Nephron (organoid): ENCODE measurements around the gene MAGEB3.

Experiments
- H3K27ac Mint-ChIP-seq, 3 experiments: 2 replicates each; pipeline ENCODE4 v1.8.0; 2020; ENCODE audit warnings: mixed read lengths in 3 of 3, mild to moderate bottlenecking in 2 of 3, moderate library complexity in 1 of 3
- H3K27me3 Mint-ChIP-seq: 2 replicates; pipeline ENCODE4 v1.8.0; 2021; ENCODE audit warnings: low read depth, mild to moderate bottlenecking, moderate library complexity, mixed read lengths
- H3K36me3 Mint-ChIP-seq: 2 replicates; pipeline ENCODE4 v1.8.0; 2020; ENCODE audit warnings: low read depth, mixed read lengths
- H3K4me1 Mint-ChIP-seq: 2 replicates; pipeline ENCODE4 v1.8.0; 2020; ENCODE audit warnings: mixed read lengths
- H3K4me3 Mint-ChIP-seq, 3 experiments: 2 replicates each; pipeline ENCODE4 v1.8.0; 2020; ENCODE audit warnings: mild to moderate bottlenecking in 3 of 3, mixed read lengths in 3 of 3, moderate library complexity in 2 of 3
- H3K9me3 Mint-ChIP-seq: 2 replicates; pipeline ENCODE4 v1.8.0; 2020; ENCODE audit warnings: mixed read lengths
- CTCF ChIP-seq, 3 experiments: fragments of 200-600 bp; sonication (generic); IDR thresholded peaks; one replicate each; pipeline ENCODE4 v1.5.0; 2021; ENCODE audit warnings: antibody characterized with exemption in 3 of 3; ENCODE audit not compliant: unreplicated experiment in 3 of 3

The MAGEB3 gene

GRCh38 chrX:30212172-30212571 is 18.3 kb upstream of the MAGEB3 start:
- no peak for TF ChIP-seq CTCF (IDR thresholded peaks at IDR 0.05; ENCODE audit: unreplicated experiment in 3 of 3)
- Mint-ChIP-seq H3K9me3 (peaks cover 3% of the 10 kb centered on the region), H3K27me3 (no peaks in the 10 kb centered on the region), H3K4me3 (no peak overlapping the region), H3K4me1 (no peaks in the 10 kb centered on the region), H3K36me3 (no peaks in the 10 kb centered on the region), H3K27ac (no peak overlapping the region)

- H3K27ac Mint-ChIP-seq, result no peak within 1 kb of the TSS
- no peak within 1 kb of the TSS for H3K4me3 Mint-ChIP-seq
These were observed 15.1 kb upstream of the MAGEB3 start, which contains the start of gene MAGEB2 for GRCh38 chrX:30215357-30215843. MAGEB2 (plus strand) TSS chrX:30215563; CDS start chrX:30218581, 3,018 bp downstream.

GRCh38 chrX:30217465-30217864 is 13.0 kb upstream of the MAGEB3 start:
- peaks cover 3% of the 10 kb centered on the region for H3K27me3 Mint-ChIP-seq
- H3K4me3 Mint-ChIP-seq, result no peak overlapping the region
- TF ChIP-seq CTCF (IDR thresholded peaks at IDR 0.05; ENCODE audit: unreplicated experiment in 3 of 3), result no peak
- peaks cover 3% of the 10 kb centered on the region for H3K9me3 Mint-ChIP-seq
- H3K4me1 Mint-ChIP-seq, result no peaks in the 10 kb centered on the region
- no peaks in the 10 kb centered on the region for H3K36me3 Mint-ChIP-seq
- H3K27ac Mint-ChIP-seq, result no peak overlapping the region

More at GRCh38 chrX:30215357-30215843, 15.1 kb upstream of the MAGEB3 start, which contains the start of gene MAGEB2:
- Mint-ChIP-seq H3K4me1 (no peaks in the 10 kb centered on the region), H3K9me3 (peaks cover 3% of the 10 kb centered on the region), H3K36me3 (no peaks in the 10 kb centered on the region), H3K27me3 (peaks cover 3% of the 10 kb centered on the region)
- no peak for TF ChIP-seq CTCF (IDR thresholded peaks at IDR 0.05; ENCODE audit: unreplicated experiment in 3 of 3)

DNA sequence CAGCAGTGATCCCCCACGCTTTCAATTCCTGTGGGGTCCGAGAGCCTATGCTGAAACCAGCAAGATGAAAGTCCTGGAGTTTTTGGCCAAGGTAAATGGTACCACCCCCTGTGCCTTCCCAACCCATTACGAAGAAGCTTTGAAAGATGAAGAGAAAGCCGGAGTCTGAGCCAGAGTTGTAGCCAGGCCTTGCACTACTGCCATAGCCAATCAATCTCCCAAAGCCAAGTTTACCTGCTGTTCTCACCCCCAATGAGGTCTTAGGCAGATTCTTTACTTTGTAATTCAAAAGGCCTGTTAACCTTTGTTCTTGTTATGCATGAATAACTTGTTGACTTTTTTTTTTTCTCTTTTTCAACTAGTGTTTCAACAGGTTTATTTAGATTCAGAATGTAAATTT is 11.1 kb upstream of the MAGEB3 start:
- no peak overlapping the region for H3K4me3 Mint-ChIP-seq
- peaks cover 3% of the 10 kb centered on the region for H3K27me3 Mint-ChIP-seq
- no peak for TF ChIP-seq CTCF (IDR thresholded peaks at IDR 0.05; ENCODE audit: unreplicated experiment in 3 of 3)
- H3K27ac Mint-ChIP-seq, result no peak overlapping the region
- no peaks in the 10 kb centered on the region for H3K36me3 Mint-ChIP-seq
- H3K4me1 Mint-ChIP-seq, result peaks cover 9% of the 10 kb centered on the region
- H3K9me3 Mint-ChIP-seq, result no peaks in the 10 kb centered on the region

DNA sequence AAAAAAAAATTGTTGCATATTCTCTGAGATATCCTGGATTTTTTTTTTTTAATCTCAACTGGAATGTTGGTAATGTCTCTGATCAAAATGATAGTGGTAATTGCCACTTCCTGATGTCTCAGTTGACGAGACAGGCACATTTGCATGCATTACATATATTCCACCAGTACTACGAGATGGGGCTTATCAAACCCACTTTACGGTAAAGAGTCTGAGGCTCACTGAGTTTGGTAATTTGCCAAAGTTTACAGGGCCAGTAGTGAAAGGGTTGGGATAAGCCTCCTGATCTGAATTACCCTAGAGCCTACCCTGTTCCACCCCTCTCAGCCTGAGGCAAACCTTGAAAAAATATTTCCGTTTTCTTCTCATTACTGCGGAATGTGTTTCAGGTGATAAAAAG is 9.8 kb upstream of the MAGEB3 start:
- Mint-ChIP-seq H3K27me3 (peaks cover 3% of the 10 kb centered on the region), H3K4me1 (peaks cover 15% of the 10 kb centered on the region), H3K36me3 (no peaks in the 10 kb centered on the region), H3K9me3 (no peaks in the 10 kb centered on the region), H3K4me3 (no peak overlapping the region), H3K27ac (no peak overlapping the region)
- TF ChIP-seq CTCF (IDR thresholded peaks at IDR 0.05; ENCODE audit: unreplicated experiment in 3 of 3), result no peak

DNA sequence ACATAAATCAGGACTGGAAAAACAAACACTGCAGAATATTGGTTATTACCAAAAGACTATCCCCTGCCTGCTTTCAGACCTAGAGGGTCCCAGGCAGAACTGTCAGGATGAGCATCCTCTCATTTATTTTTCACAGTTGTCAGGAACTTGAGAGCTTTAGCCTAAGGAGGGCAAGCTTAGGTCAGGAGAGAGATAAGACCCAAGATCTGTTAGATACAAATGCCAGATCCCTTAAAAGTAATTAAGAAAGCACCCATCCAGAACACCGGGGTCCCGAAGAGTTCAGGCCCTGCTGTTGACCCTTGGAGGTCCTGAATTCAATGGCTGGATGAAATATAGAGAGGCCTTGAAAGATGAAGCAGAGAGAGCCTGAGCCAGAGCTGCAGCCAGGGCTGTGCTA is 5.9 kb upstream of the MAGEB3 start:
- H3K4me3 Mint-ChIP-seq, result no peak overlapping the region

More for the DNA sequence above, 5.9 kb upstream of the MAGEB3 start:
- Mint-ChIP-seq H3K4me1 (peaks cover 15% of the 10 kb centered on the region), H3K36me3 (no peaks in the 10 kb centered on the region), H3K27me3 (no peaks in the 10 kb centered on the region), H3K9me3 (no peaks in the 10 kb centered on the region), H3K27ac (peak overlapping the region in 2 of 3 experiments; percentile 36 to 72)
- TF ChIP-seq CTCF (IDR thresholded peaks at IDR 0.05; ENCODE audit: unreplicated experiment in 3 of 3), result no peak
